ENCODE results near the gene LRIT2. TPM values are rescaled to one million over a fixed set of nuclear protein-coding genes. Genes with fewer than 3 reads are reported as not detected.

LRIT2 gene
- total and polyA plus RNA-seq, 7 experiments from 2014 or later = not detected

- Mint-ChIP-seq H3K9me3 (peaks cover 0 to 2% (median 0%) of the 10 kb centered on the region in 11 donors), H3K36me3 (no peaks in the 10 kb centered on the region), H3K27me3 (peaks cover 8 to 13% (median 11%) of the 10 kb centered on the region in 5 donors), H3K4me3 (no peak overlapping the region), H3K27ac (no peak overlapping the region), H3K4me1 (peaks cover 0 to 6% (median 0%) of the 10 kb centered on the region in 7 donors)
- no peaks in the 10 kb centered on the region for H3K36me3 ChIP-seq (ENCODE audit: control insufficient read depth in 2 of 3, insufficient read depth in 3 of 3, low read length in 3 of 3)
- H3K4me3 ChIP-seq (ENCODE audit: low read length) = no peak overlapping the region
- no peaks in the 10 kb centered on the region for H3K4me1 ChIP-seq (ENCODE audit: control insufficient read depth in 2 of 2, insufficient read depth in 2 of 2, low read length in 2 of 2)
- no peaks in the 10 kb centered on the region for H3K9me3 ChIP-seq (ENCODE audit: control insufficient read depth in 2 of 3, low read length in 3 of 3)
- H3K27ac ChIP-seq (ENCODE audit: low read depth, low read length) = no peak overlapping the region
- DNase-seq = no peak
- ATAC-seq = no peak
- H3K27me3 ChIP-seq (ENCODE audit: control insufficient read depth in 2 of 2, insufficient read depth in 2 of 2, low read length in 2 of 2) = no peaks in the 10 kb centered on the region
- ChIA-PET POLR2A (no interaction called here), CTCF (no interaction called here)
- intact Hi-C loops (cut with micrococcal nuclease) = no loop called here
Measured at GRCh38 chr10:84211566-84211965, 13.8 kb downstream of the LRIT2 start.

- Histone ChIP-seq H3K9me3 (ENCODE audit: control insufficient read depth in 2 of 3, low read length in 3 of 3) (no peaks in the 10 kb centered on the region), H3K36me3 (ENCODE audit: control insufficient read depth in 2 of 3, insufficient read depth in 3 of 3, low read length in 3 of 3) (no peaks in the 10 kb centered on the region), H3K27me3 (ENCODE audit: control insufficient read depth in 2 of 2, insufficient read depth in 2 of 2, low read length in 2 of 2) (no peaks in the 10 kb centered on the region), H3K27ac (ENCODE audit: low read depth, low read length) (no peak overlapping the region), H3K4me1 (ENCODE audit: control insufficient read depth in 2 of 2, insufficient read depth in 2 of 2, low read length in 2 of 2) (no peaks in the 10 kb centered on the region), H3K4me3 (ENCODE audit: low read length) (no peak overlapping the region)
- POLR2A ChIA-PET = no interaction called here
- Mint-ChIP-seq H3K9me3 (peaks cover 0 to 2% (median 0%) of the 10 kb centered on the region in 11 donors), H3K36me3 (no peaks in the 10 kb centered on the region), H3K4me3 (no peak overlapping the region), H3K27me3 (peaks cover 0 to 13% (median 8%) of the 10 kb centered on the region in 5 donors), H3K27ac (no peak overlapping the region), H3K4me1 (no peaks in the 10 kb centered on the region)
- no peak for DNase-seq
- intact Hi-C loops (cut with micrococcal nuclease) = no loop called here
- CTCF ChIA-PET = interaction anchor here (0.6 to 5.2 kb wide), 2 partner anchors 60 to 153 kb away, joined by 3 to 51 read pairs; no protein-coding TSS in a partner anchor
- ATAC-seq = no peak
Measured at GRCh38 chr10:84208023-84208422, 17.3 kb downstream of the LRIT2 start.

DNA sequence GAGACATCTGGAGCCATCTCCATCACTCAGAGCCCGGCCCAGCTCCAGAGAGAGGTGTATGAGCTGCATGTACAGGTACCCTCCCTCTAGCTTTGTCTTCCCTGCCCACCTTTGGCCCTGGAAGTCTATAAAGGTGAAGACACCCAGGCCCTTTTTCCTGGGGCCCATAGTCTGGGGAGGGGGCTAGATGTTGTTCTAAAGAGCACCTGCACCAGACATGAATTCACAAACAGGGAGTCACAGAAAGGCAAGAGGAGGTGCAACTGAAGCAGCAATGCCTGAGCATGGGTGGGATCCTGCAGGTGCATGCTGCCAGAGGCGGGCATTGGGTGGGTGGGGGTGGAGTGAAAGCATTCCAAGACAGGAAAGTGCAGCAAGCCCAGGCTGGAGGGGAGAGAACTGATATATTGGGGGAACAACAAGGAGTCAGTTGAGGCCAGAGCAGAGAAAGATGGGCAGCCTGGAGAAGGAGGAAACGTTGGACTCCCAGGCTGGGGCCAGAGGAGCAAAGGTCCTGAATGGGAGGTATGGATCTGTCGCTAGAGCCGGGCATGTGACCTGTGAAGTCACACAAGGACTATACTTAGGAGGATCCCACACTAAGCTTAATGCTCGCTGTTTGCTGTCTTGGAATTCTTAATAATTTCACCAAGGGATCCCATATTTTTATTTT is 19.4 kb downstream of the LRIT2 start:
- Histone ChIP-seq H3K4me1 (ENCODE audit: control insufficient read depth in 2 of 2, insufficient read depth in 2 of 2, low read length in 2 of 2) (no peaks in the 10 kb centered on the region), H3K4me3 (ENCODE audit: low read length) (no peak overlapping the region), H3K27ac (ENCODE audit: low read depth, low read length) (no peak overlapping the region), H3K36me3 (ENCODE audit: control insufficient read depth in 2 of 3, insufficient read depth in 3 of 3, low read length in 3 of 3) (no peaks in the 10 kb centered on the region), H3K9me3 (ENCODE audit: control insufficient read depth in 2 of 3, low read length in 3 of 3) (no peaks in the 10 kb centered on the region), H3K27me3 (ENCODE audit: control insufficient read depth in 2 of 2, insufficient read depth in 2 of 2, low read length in 2 of 2) (no peaks in the 10 kb centered on the region)
- no peak overlapping the region for H3K27ac Mint-ChIP-seq
- intact Hi-C loops (cut with micrococcal nuclease) = loop anchor here (1.0 to 2.0 kb wide), 2 partner anchors 45 to 58 kb away; no protein-coding TSS in a partner anchor
- H3K4me3 Mint-ChIP-seq = no peak overlapping the region
- CTCF ChIA-PET = interaction anchor here (1.0 to 5.2 kb wide), 4 partner anchors 9 to 70 kb away, joined by 3 to 51 read pairs (median 4); no protein-coding TSS in a partner anchor
- no peaks in the 10 kb centered on the region for H3K36me3 Mint-ChIP-seq
- POLR2A ChIA-PET = interaction anchor here (1.1 kb wide), 1 partner anchor 55 kb away, joined by 4 read pairs; no protein-coding TSS in a partner anchor
- H3K4me1 Mint-ChIP-seq = no peaks in the 10 kb centered on the region
- DNase-seq (no peak), ATAC-seq (no peak)
- peaks cover 0 to 2% (median 0%) of the 10 kb centered on the region in 11 donors for H3K9me3 Mint-ChIP-seq
- peaks cover 0 to 13% (median 8%) of the 10 kb centered on the region in 5 donors for H3K27me3 Mint-ChIP-seq

DNA sequence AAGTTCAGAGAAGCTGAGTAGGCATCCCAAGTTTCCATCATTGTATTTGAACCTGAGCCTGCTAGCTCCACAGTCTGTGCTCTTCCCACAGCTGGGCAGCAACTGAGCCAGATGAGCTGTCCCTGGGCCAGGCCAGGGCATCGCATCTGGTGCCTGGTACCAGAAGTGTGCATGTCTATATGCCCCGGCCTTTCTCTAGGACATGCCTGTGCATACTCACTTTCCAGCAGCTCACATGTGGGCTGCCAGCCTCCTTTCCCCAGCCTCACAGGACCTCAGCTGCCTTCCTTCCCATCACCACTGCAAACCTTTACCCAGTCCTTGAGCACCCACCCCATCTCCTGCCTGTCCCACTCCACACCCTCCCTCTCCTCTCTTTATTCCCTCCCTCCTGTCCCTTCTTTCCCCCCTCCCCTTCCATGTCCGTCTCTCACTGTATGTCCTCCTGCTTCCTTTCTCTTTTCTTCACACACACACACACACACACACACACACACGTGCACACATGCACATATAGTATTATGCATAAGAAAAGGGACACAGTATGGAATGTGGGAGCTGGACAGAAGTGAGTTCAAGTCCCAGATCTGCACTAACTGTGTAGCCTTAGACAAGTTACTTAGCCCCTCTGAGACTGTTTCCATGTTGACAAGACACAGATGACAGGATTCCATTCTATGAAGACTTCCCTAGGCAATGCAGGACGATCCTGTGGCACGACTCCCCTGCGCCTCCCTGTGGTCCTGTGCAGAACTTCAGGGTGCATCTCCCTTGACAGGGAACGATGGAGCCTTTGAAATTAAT is 20.1 kb downstream of the LRIT2 start:
- POLR2A ChIA-PET = interaction anchor here (1.1 kb wide), 1 partner anchor 54 kb away, joined by 4 read pairs; no protein-coding TSS in a partner anchor

GRCh38 chr10:84204610-84205009 is 20.7 kb downstream of the LRIT2 start:
- DNase-seq (no peak), ATAC-seq (no peak)
- CTCF ChIA-PET = interaction anchor here (1.1 to 5.2 kb wide), 5 partner anchors 12 to 69 kb away, joined by 3 to 51 read pairs (median 4); no protein-coding TSS in a partner anchor
- POLR2A ChIA-PET = no interaction called here
- Mint-ChIP-seq H3K27me3 (peaks cover 0 to 13% (median 8%) of the 10 kb centered on the region in 5 donors), H3K27ac (no peak overlapping the region), H3K4me3 (no peak overlapping the region), H3K4me1 (no peaks in the 10 kb centered on the region), H3K9me3 (peaks cover 0 to 2% (median 0%) of the 10 kb centered on the region in 11 donors), H3K36me3 (no peaks in the 10 kb centered on the region)
- Histone ChIP-seq H3K9me3 (ENCODE audit: control insufficient read depth in 2 of 3, low read length in 3 of 3) (no peaks in the 10 kb centered on the region), H3K4me1 (ENCODE audit: control insufficient read depth in 2 of 2, insufficient read depth in 2 of 2, low read length in 2 of 2) (no peaks in the 10 kb centered on the region), H3K4me3 (ENCODE audit: low read length) (no peak overlapping the region), H3K27ac (ENCODE audit: low read depth, low read length) (no peak overlapping the region), H3K27me3 (ENCODE audit: control insufficient read depth in 2 of 2, insufficient read depth in 2 of 2, low read length in 2 of 2) (no peaks in the 10 kb centered on the region), H3K36me3 (ENCODE audit: control insufficient read depth in 2 of 3, insufficient read depth in 3 of 3, low read length in 3 of 3) (no peaks in the 10 kb centered on the region)
- intact Hi-C loops (cut with micrococcal nuclease) = loop anchor here (1.0 to 2.0 kb wide), 2 partner anchors 44 to 56 kb away; no protein-coding TSS in a partner anchor

More for the DNA sequence above, 20.1 kb downstream of the LRIT2 start:
- no peaks in the 10 kb centered on the region for H3K4me1 Mint-ChIP-seq
- H3K27me3 Mint-ChIP-seq = peaks cover 0 to 13% (median 8%) of the 10 kb centered on the region in 5 donors
- peak; percentile 88 for ATAC-seq
- DNase-seq = peak; percentile 20 to 73 (median 52)
- peak overlapping the region in 3 of 9 donors; percentile 8 to 76 (median 51) for H3K27ac Mint-ChIP-seq
- Histone ChIP-seq H3K4me1 (ENCODE audit: control insufficient read depth in 2 of 2, insufficient read depth in 2 of 2, low read length in 2 of 2) (no peaks in the 10 kb centered on the region), H3K27me3 (ENCODE audit: control insufficient read depth in 2 of 2, insufficient read depth in 2 of 2, low read length in 2 of 2) (no peaks in the 10 kb centered on the region), H3K36me3 (ENCODE audit: control insufficient read depth in 2 of 3, insufficient read depth in 3 of 3, low read length in 3 of 3) (no peaks in the 10 kb centered on the region), H3K4me3 (ENCODE audit: low read length) (no peak overlapping the region), H3K27ac (ENCODE audit: low read depth, low read length) (no peak overlapping the region), H3K9me3 (ENCODE audit: control insufficient read depth in 2 of 3, low read length in 3 of 3) (no peaks in the 10 kb centered on the region)
- H3K9me3 Mint-ChIP-seq = peaks cover 0 to 2% (median 0%) of the 10 kb centered on the region in 11 donors
- H3K4me3 Mint-ChIP-seq = no peak overlapping the region
- intact Hi-C loops (cut with micrococcal nuclease) = loop anchor here (1.0 to 2.0 kb wide), 2 partner anchors 44 to 57 kb away; no protein-coding TSS in a partner anchor
- H3K36me3 Mint-ChIP-seq = no peaks in the 10 kb centered on the region
- CTCF ChIA-PET = interaction anchor here (1.0 to 5.2 kb wide), 5 partner anchors 9 to 69 kb away, joined by 3 to 51 read pairs (median 3); no protein-coding TSS in a partner anchor

- DNase-seq = no peak
- H3K4me1 Mint-ChIP-seq = no peaks in the 10 kb centered on the region
- H3K36me3 Mint-ChIP-seq = no peaks in the 10 kb centered on the region
- Histone ChIP-seq H3K4me3 (ENCODE audit: low read length) (no peak overlapping the region), H3K9me3 (ENCODE audit: control insufficient read depth in 2 of 3, low read length in 3 of 3) (no peaks in the 10 kb centered on the region), H3K36me3 (ENCODE audit: control insufficient read depth in 2 of 3, insufficient read depth in 3 of 3, low read length in 3 of 3) (no peaks in the 10 kb centered on the region), H3K4me1 (ENCODE audit: control insufficient read depth in 2 of 2, insufficient read depth in 2 of 2, low read length in 2 of 2) (no peaks in the 10 kb centered on the region), H3K27ac (ENCODE audit: low read depth, low read length) (no peak overlapping the region), H3K27me3 (ENCODE audit: control insufficient read depth in 2 of 2, insufficient read depth in 2 of 2, low read length in 2 of 2) (no peaks in the 10 kb centered on the region)
- H3K27me3 Mint-ChIP-seq = peaks cover 0 to 13% (median 8%) of the 10 kb centered on the region in 5 donors
- H3K4me3 Mint-ChIP-seq = no peak overlapping the region
- H3K27ac Mint-ChIP-seq = no peak overlapping the region
- ChIA-PET CTCF (interaction anchor here (1.1 to 5.2 kb wide), 3 partner anchors 12 to 56 kb away, joined by 3 to 51 read pairs (median 4); no protein-coding TSS in a partner anchor), POLR2A (no interaction called here)
- peaks cover 0 to 2% (median 0%) of the 10 kb centered on the region in 11 donors for H3K9me3 Mint-ChIP-seq
- intact Hi-C loops (cut with micrococcal nuclease) = loop anchor here in 1 of 2 donors (2.0 kb wide), 1 partner anchor 43 kb away; no protein-coding TSS in a partner anchor
- ATAC-seq = no peak
Measured at GRCh38 chr10:84204122-84204521, 21.2 kb downstream of the LRIT2 start.

All from naive thymus-derived CD4-positive, alpha-beta T cell (primary cell).